HG02870 (cell line): ENCODE data around the gene DNAJC25.
"Not testable (repeated sequence)": the region's sequence is repeated elsewhere in the genome, so short reads cannot be mapped to it uniquely, and the experiment has no call there.

ENCODE experiments used
- ATAC-seq: cut with Tn5 transposase; IDR thresholded peaks from one replicate; pipeline ENCODE4 v1.9.1; 2021; ENCODE audit warnings: mild to moderate bottlenecking, moderate library complexity; ENCODE audit not compliant: unreplicated experiment

Gene DNAJC25

GRCh38 chr9:111663301-111663823 lies 32.2 kb downstream of the DNAJC25 start:
- no peak for ATAC-seq

- ATAC-seq, result no peak
Observed at GRCh38 chr9:111668026-111668573, 37.0 kb downstream of the DNAJC25 start.

GRCh38 chr9:111668601-111669000 lies 37.5 kb downstream of the DNAJC25 start:
- ATAC-seq, result not testable (repeated sequence)

GRCh38 chr9:111674319-111674718 lies 43.2 kb downstream of the DNAJC25 start:
- no peak for ATAC-seq

GRCh38 chr9:111676116-111676515 lies 45.0 kb downstream of the DNAJC25 start:
- ATAC-seq, result no peak

- ATAC-seq, result no peak
Observed at GRCh38 chr9:111678293-111678692, 47.2 kb downstream of the DNAJC25 start.

- no peak for ATAC-seq
Observed at GRCh38 chr9:111679199-111679598, 48.1 kb downstream of the DNAJC25 start.

- no peak for ATAC-seq
Observed at GRCh38 chr9:111683392-111683791, 52.3 kb downstream of the DNAJC25 start.

GRCh38 chr9:111691672-111692329 lies 60.7 kb downstream of the DNAJC25 start:
- no peak for ATAC-seq

- ATAC-seq, result no peak
Observed at GRCh38 chr9:111696796-111697195, 65.7 kb downstream of the DNAJC25 start.

GRCh38 chr9:111700776-111701175 lies 69.6 kb downstream of the DNAJC25 start:
- no peak for ATAC-seq
